Activated CD4-positive, CD25-positive, alpha-beta regulatory T cell treated with anti-CD3 and anti-CD28 coated beads, Interleukin-2, amount 50 U/mL, for 24 hours (primary cell): ENCODE data around the gene RBM33.
"Not testable (repeated sequence)": the region's sequence is repeated elsewhere in the genome, so short reads cannot be mapped to it uniquely, and the experiment has no call there.

Experiments
- ATAC-seq, 2 donors: fragments of 150-1000 bp; cut with Tn5 transposase; one replicate each; pipeline ENCODE4 v1.10.0; 2021; ENCODE audit warnings: mild to moderate bottlenecking in 1 of 2, moderate library complexity in 1 of 2

RBM33 gene

GRCh38 chr7:155811895-155812761, 167.7 kb downstream of the RBM33 start, which contains the start of gene SHH:
Gene SHH, minus strand, starts transcription at chr7:155812463. Its CDS starts 341 bp downstream, at chr7:155812122.
- ATAC-seq: no peak

GRCh38 chr7:155813125-155813524, 168.7 kb downstream of the RBM33 start:
- no peak for ATAC-seq

- ATAC-seq: no peak
These were observed 169.3 kb downstream of the RBM33 start for GRCh38 chr7:155813546-155814315.

- ATAC-seq: no peak
These were observed 170.1 kb downstream of the RBM33 start for GRCh38 chr7:155814316-155815276.

- ATAC-seq: peak; percentile 39 to 77
These were observed 171.1 kb downstream of the RBM33 start for GRCh38 chr7:155815332-155816191.

GRCh38 chr7:155816192-155816508, 171.7 kb downstream of the RBM33 start:
- ATAC-seq: no peak

GRCh38 chr7:155816996-155817395, 172.5 kb downstream of the RBM33 start:
- ATAC-seq: no peak

- not testable (repeated sequence) for ATAC-seq
These were observed 173.1 kb downstream of the RBM33 start for GRCh38 chr7:155817515-155817914.

- no peak for ATAC-seq
These were observed 173.8 kb downstream of the RBM33 start for GRCh38 chr7:155818154-155818819.

GRCh38 chr7:155818820-155819168, 174.3 kb downstream of the RBM33 start:
- no peak for ATAC-seq

- ATAC-seq: no peak
These were observed 174.7 kb downstream of the RBM33 start for GRCh38 chr7:155819186-155819585.

GRCh38 chr7:155820246-155820645, 175.8 kb downstream of the RBM33 start:
- ATAC-seq: no peak

- no peak for ATAC-seq
These were observed 176.3 kb downstream of the RBM33 start for GRCh38 chr7:155820788-155821187.

- ATAC-seq: no peak
These were observed 177.4 kb downstream of the RBM33 start for GRCh38 chr7:155821851-155822250.

- no peak for ATAC-seq
These were observed 179.9 kb downstream of the RBM33 start for GRCh38 chr7:155824227-155824886.

GRCh38 chr7:155825336-155825735, 180.9 kb downstream of the RBM33 start:
- ATAC-seq: no peak

GRCh38 chr7:155829796-155830470, 185.5 kb downstream of the RBM33 start:
- ATAC-seq: no peak
